Osteoblast (primary cell): ENCODE results near the gene EFCAB7. TPM values are rescaled to one million over a fixed set of nuclear protein-coding genes. Genes with fewer than 3 reads are reported as not detected.

Source experiments
- DNase-seq: peaks from one replicate; pipeline ENCODE4 v3.0.0; 2011; ENCODE audit warnings: low spot score, mixed read lengths; ENCODE audit not compliant: insufficient read length; ENCODE audit errors: missing footprints
- H2AFZ ChIP-seq: 2 replicates; pipeline ENCODE4 v1.6.0; 2011; ENCODE audit warnings: mild to moderate bottlenecking, low read length
- H3K27ac ChIP-seq: 2 replicates; pipeline ENCODE4 v1.5.1; 2011; ENCODE audit warnings: mild to moderate bottlenecking, low read depth, low read length, moderate library complexity
- H3K27me3 ChIP-seq: 2 replicates; pipeline ENCODE4 v1.6.0; 2012; ENCODE audit warnings: mild to moderate bottlenecking, control low read depth, inconsistent platforms, low read length, moderate library complexity; ENCODE audit not compliant: insufficient read depth
- H3K36me3 ChIP-seq: 2 replicates; pipeline ENCODE4 v1.5.1; 2011; ENCODE audit warnings: mild to moderate bottlenecking, low read length, control low read depth, moderate library complexity; ENCODE audit not compliant: insufficient read depth
- H3K4me1 ChIP-seq: 2 replicates; pipeline ENCODE4 v1.5.1; 2011; ENCODE audit warnings: mild to moderate bottlenecking, low read length, control low read depth, moderate library complexity; ENCODE audit not compliant: insufficient read depth
- H3K4me2 ChIP-seq: 2 replicates; pipeline ENCODE4 v1.6.0; 2011; ENCODE audit warnings: mild to moderate bottlenecking, low read length; ENCODE audit not compliant: insufficient read depth
- H3K4me3 ChIP-seq: fragments of 200-600 bp; sonication (generic); 3 replicates; pipeline ENCODE4 v1.5.1; 2012; ENCODE audit warnings: mild to moderate bottlenecking, low read length, inconsistent platforms; ENCODE audit not compliant: insufficient read depth
- H3K79me2 ChIP-seq: 2 replicates; pipeline ENCODE4 v1.6.0; 2012; ENCODE audit warnings: mild to moderate bottlenecking, low read length, control low read depth, inconsistent platforms; ENCODE audit not compliant: insufficient read depth
- H3K9me3 ChIP-seq: 2 replicates; pipeline ENCODE4 v1.5.1; 2011; ENCODE audit warnings: low read depth, low read length, control low read depth
- H4K20me1 ChIP-seq: 2 replicates; pipeline ENCODE4 v1.6.0; 2012; ENCODE audit warnings: mild to moderate bottlenecking, low read length, control low read depth; ENCODE audit not compliant: insufficient read depth
- CTCF ChIP-seq: IDR thresholded peaks from 2 replicates; pipeline ENCODE4 v1.5.1; 2011; ENCODE audit warnings: mild to moderate bottlenecking, low read depth, low read length, moderate library complexity; ENCODE audit errors: extremely low read depth
- small RNA-seq: library from RNA; depleted of rRNA; stranded (forward); fragments of <200 nt; gene quantifications from one replicate; pipeline ENCODE3, GENCODE V24; 2012
- total RNA-seq: library from RNA; depleted of rRNA; stranded (reverse); fragments of >200 nt; gene quantifications from 2 replicates; pipeline ENCODE4 v1.2.3, GENCODE V29; 2012

EFCAB7 gene
- total RNA-seq, 1 donor: 11.9 TPM

GRCh38 chr1:63619558-63619957 is 96.2 kb downstream of the EFCAB7 start:
- H3K79me2 ChIP-seq: peaks cover 28% of the 10 kb centered on the region
- H3K4me2 ChIP-seq: no peak overlapping the region

GRCh38 chr1:63620671-63621070 is 97.3 kb downstream of the EFCAB7 start:
- peaks cover 22% of the 10 kb centered on the region for H3K4me1 ChIP-seq
- no peak overlapping the region for H3K4me3 ChIP-seq
- H3K9me3 ChIP-seq: no peaks in the 10 kb centered on the region
- no peak for TF ChIP-seq CTCF
- H3K4me2 ChIP-seq: no peak overlapping the region
- no peak for DNase-seq
- no peaks in the 10 kb centered on the region for H3K27me3 ChIP-seq
- no peaks in the 10 kb centered on the region for H4K20me1 ChIP-seq
- H3K36me3 ChIP-seq: no peaks in the 10 kb centered on the region
- H2AFZ ChIP-seq: no peak overlapping the region
- peaks cover 28% of the 10 kb centered on the region for H3K79me2 ChIP-seq
- no peak overlapping the region for H3K27ac ChIP-seq

More at GRCh38 chr1:63619558-63619957, 96.2 kb downstream of the EFCAB7 start:
- no peak for TF ChIP-seq CTCF
- H3K27me3 ChIP-seq: no peaks in the 10 kb centered on the region
- no peak overlapping the region for H3K27ac ChIP-seq
- H3K9me3 ChIP-seq: no peaks in the 10 kb centered on the region
- H2AFZ ChIP-seq: no peak overlapping the region
- no peak for DNase-seq
- no peaks in the 10 kb centered on the region for H4K20me1 ChIP-seq
- H3K4me1 ChIP-seq: peaks cover 11% of the 10 kb centered on the region
- H3K4me3 ChIP-seq: no peak overlapping the region
- no peaks in the 10 kb centered on the region for H3K36me3 ChIP-seq

- Histone ChIP-seq H3K4me2 (no peak overlapping the region), H3K27me3 (no peaks in the 10 kb centered on the region), H3K79me2 (peaks cover 30% of the 10 kb centered on the region), H3K4me1 (peaks cover 24% of the 10 kb centered on the region), H3K27ac (no peak overlapping the region), H3K9me3 (no peaks in the 10 kb centered on the region), H2AFZ (no peak overlapping the region), H4K20me1 (no peaks in the 10 kb centered on the region), H3K36me3 (no peaks in the 10 kb centered on the region), H3K4me3 (no peak overlapping the region)
- TF ChIP-seq CTCF: no peak
- no peak for DNase-seq
These were observed 97.8 kb downstream of the EFCAB7 start for GRCh38 chr1:63621075-63621474.

GRCh38 chr1:63621698-63622097 is 98.4 kb downstream of the EFCAB7 start:
- no peak for DNase-seq
- H3K9me3 ChIP-seq: no peaks in the 10 kb centered on the region
- no peak overlapping the region for H3K27ac ChIP-seq
- no peak overlapping the region for H2AFZ ChIP-seq
- TF ChIP-seq CTCF: no peak
- peaks cover 33% of the 10 kb centered on the region for H3K79me2 ChIP-seq
- no peak overlapping the region for H3K4me3 ChIP-seq
- no peak overlapping the region for H3K4me2 ChIP-seq
- peaks cover 23% of the 10 kb centered on the region for H3K4me1 ChIP-seq
- H4K20me1 ChIP-seq: no peaks in the 10 kb centered on the region
- H3K27me3 ChIP-seq: no peaks in the 10 kb centered on the region
- no peaks in the 10 kb centered on the region for H3K36me3 ChIP-seq

Small RNA genes lying within 50 kb of the gene (small RNA-seq; reads per million reads assigned to genes)
- gene RF02105 (not detected), gene RF02106 (not detected), gene RF02107 (not detected), gene RF02108 (not detected), gene RF02109 (not detected), gene RF02110 (not detected), gene RN7SL488P (not detected), gene RNU7-123P (not detected)

Other genes with a start within 250 kb of the EFCAB7 start
- not detected in 2 replicates for gene FOXD3, start 201.0 kb upstream of the EFCAB7 start, total RNA-seq
- gene ALG6, start 155.9 kb upstream of the EFCAB7 start, total RNA-seq: 8.3 and 8.8 TPM in 2 replicates
- gene ITGB3BP, start 300 bp upstream of the EFCAB7 start, total RNA-seq: 10.5 and 13.3 TPM in 2 replicates
- 126 and 128 TPM in 2 replicates for gene PGM1, start 69.9 kb downstream of the EFCAB7 start, total RNA-seq